ENCODE results near the gene ESPN.

Gene ESPN

GRCh38 chr1:6501279-6501813 lies 76.8 kb downstream of the ESPN start:
- DNase-seq: no peak

DNA sequence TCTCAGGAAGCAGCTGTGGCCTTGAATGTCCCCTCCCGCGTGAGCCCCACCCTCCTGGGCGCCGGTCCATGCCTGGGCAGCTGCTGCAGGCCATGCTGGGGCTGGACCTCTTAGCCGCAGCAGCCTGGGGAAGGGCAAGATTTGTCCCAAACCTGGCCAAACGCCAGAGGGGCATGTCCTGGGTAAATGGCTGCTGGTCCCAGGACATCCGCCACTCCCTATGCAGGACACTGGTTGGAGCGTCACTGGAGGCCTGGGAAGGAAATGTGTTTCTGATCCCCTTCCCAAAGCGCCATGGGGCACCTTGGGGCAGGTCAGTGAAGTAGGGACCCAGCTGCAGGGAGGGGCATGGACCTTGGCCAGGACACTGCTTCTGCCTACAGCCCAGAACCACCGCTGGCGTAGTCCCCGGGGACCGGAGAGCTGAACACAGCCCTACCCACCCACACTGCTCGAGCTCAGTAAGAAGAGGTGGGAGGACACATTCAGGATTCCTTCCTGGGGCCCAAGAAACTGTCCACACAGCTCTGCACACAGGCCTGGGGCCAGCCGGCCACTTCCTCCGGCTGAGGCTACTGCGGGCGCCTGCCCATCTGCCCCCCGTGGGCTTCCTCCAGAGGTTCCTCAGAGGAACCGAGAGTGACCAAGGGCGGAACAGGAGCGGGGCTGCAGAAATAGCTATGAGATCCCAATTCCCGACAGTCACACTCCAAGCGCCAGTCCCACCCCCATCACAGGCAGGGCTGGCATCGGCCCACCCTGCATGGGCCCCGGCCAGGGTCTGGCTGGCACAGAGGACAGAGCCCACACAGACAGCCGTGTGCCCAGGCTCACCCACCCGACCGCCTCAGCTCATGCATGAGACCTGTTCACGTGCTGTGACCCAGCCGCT lies 77.7 kb downstream of the ESPN start:
- no peak for DNase-seq

- no peak for DNase-seq
Measured at GRCh38 chr1:6503884-6504602, 79.5 kb downstream of the ESPN start.

DNA sequence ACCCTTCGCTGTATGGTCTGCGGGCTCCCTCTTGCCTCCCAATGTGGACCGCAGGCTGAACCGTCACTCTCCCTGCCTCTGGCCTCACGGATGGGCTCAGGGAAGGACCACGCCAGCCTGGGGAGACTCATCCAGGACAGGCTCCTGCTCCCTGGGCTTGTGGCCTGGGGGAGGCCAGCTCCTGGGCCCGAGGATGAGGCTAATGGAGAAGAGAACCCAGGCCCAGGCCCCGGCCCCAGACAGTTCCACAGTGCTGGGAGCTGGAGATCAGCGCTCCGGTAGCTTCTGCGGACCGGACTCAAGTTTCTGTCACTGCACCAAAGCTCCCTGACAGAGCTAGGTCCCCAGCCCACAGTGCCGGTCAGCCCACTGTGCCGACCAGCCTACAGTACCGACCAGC lies 80.3 kb downstream of the ESPN start:
- DNase-seq: no peak

DNA sequence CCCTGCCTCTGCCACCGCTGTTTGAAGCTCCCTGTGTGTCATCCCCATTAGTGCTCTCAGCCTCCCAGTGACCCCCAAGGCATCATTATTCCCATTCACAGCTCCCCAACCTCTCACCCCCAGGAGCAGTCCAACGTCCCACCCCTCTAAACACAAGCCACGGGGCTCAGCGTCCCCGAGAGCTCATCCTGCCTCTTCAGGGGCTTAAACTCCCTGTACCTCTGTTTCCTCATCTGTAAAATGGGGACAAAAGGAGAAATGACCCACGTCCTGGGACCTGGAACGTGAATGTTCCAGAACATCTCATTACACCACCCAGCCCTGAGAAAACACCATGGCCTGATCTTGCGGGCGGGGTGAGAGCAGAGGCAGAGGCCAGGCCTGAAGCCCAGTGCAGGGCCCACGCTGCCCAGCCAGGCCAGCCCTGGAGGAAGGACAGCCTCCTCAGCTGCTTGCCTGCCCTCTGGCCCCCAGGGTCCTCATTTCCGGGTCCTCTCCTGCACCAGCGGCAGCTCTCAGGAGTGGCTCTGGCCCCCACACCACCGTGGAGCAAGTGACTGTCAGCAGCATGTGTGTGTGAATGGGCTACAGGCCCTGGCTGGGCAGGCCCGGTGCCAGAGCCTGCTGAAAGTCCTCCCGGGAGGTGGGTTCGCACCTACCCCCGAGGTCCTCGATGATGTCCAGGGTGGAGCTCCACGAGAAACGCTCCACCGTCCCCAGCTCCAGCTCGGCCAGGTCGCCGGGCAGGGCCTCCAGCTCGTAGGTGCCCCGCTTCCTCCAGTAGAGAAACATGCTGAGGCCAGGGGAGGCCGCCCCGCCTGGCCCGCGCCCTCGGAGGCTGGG lies 81.0 kb downstream of the ESPN start:
- DNase-seq: no peak

DNA sequence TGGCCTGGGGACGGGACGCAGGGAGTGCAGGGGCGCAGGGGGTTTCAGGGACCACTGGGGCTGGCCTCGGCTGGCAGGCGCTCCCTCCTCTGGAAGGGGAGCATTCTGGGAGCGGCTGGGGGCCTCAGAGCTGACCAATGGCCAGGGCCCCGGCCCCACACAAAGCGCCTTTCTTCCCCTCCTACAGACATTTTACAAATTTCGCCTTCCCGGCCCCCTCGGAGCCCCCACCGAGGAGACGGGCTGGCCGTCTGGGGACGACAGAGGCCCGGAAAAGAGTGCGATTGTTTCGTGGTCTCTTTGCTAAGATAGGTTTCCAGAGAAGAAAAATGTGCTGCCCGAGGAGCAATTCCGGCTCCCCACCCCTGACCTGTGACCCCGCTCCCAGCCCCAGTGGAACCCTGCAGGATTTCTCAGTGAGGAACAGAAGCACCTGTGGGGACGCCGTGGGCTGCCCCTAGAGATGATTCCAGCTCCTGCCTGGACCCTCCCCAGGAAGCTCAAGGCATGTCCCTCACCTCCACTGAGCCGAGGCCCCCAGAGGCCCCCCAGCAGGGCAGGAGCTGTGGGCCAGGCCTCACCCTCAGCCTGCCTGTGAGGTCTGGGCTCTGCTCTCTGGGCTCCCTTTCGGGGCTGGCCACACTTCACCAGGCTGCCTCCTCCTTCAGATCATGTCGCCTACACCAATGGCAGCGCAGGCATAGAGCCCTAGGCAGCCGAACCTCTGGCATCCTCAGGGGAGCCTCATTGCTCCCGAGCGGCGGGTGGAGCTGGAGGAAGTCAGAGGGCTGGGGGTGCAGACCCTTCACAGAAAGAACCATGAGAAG lies 81.8 kb downstream of the ESPN start:
- no peak for DNase-seq

DNA sequence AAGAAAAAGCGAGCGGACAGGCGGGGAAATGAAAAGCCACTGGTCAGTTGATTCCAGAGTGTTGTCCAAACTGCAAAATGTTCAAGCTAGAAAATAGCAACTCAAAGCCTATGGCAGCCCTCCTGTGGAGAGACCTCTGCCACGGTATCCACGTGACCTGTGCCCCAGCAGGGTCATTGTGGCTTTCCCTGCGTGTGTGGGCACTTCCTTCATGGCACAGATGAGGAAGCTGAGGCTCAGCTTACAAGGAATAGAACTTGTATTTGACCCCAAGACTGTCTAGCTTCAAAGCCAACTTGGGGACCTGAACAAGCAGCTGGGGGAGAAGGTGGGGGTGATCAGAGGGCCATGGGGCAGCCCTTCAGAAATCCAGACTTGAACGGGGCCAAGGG lies 82.5 kb downstream of the ESPN start:
- DNase-seq: no peak

- no peak for DNase-seq
Measured at GRCh38 chr1:6507461-6507911, 82.9 kb downstream of the ESPN start.

DNA sequence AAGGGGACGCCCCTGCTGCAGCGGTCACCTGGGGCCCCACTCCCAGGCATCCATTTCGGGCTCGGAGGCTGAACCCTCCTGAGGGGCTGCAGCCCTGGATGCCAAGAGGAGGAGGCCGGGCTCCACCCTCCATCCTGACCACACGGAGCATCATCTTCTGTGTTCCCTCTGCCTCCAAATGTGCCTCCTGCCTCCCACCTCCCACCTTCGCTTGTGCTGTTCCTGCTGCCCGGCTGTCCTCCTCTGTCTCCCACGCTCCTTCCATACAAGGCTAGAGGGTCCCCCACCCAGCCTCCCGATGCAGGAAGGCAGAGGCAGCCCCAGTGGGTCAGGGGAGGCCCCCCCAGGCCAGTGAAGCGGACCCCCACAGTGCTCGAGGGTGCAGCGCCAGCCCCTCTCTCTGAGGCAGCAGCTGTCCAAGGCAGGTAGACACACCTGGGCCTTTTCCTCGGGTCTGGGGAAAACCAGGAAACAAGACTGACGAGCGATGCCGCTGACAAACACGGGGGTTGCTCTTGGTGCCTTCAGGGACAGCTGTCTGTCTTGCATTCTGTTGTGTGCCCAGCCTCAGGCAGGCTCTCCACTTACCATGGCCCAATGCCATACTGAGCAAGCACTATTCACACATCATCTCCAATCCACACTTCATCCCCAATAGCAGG lies 83.7 kb downstream of the ESPN start:
- no peak for DNase-seq

- no peak for DNase-seq
Measured at GRCh38 chr1:6508816-6509189, 84.2 kb downstream of the ESPN start.

DNA sequence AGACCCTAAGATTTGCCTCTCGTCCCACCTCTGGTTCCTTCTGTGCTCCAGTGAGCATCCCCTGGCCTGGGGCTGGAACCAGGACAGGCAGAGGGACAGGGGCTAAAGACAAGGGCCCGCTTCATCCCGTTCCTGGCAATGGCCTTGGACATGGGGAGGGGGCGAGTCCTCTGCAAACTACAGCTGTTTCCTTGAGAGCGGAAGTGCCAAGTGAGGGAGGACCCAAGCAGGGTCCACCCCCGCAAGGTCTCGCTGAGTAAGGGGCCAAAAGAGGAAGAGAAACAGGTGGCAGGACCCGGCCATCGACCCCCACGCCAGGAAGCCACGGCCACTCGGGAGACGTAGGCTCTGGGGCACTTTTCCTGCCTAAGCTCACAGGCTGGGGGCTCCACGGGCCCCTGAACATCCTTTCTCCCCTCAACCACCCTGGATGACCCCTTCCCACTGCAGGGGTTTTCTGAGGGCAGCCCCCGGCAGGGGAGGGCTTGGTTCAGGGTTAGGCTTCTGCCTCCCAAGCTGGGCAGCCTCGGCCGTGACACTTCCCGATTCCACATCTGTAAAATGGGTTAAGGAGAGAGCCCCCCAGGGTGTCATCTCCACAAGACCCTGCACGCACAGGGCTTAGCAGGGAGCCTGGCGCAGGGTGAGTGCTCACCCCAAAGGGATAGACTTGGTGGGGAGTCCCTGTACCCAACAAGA lies 84.8 kb downstream of the ESPN start:
- DNase-seq: peak in 1 of 2 donors; percentile 55

DNA sequence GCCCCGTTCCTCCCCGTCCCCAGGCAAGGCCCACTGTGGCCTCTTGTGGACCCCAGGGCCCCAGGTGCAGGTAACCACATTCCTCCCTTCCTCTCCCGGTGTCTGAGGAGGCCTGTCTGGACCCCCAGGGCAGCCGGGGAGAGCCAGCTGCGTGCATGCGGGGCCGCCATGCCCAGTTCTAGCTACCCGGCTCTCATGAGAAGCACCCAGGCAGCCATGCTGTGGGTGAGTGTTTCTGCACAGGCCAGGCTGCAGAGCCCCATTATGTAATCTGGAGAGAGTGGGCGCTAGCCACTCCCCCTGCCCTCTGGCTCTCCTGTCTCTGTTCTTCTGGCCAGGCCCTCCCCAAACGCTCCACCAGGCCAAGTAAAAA lies 85.3 kb downstream of the ESPN start:
- no peak for DNase-seq

DNA sequence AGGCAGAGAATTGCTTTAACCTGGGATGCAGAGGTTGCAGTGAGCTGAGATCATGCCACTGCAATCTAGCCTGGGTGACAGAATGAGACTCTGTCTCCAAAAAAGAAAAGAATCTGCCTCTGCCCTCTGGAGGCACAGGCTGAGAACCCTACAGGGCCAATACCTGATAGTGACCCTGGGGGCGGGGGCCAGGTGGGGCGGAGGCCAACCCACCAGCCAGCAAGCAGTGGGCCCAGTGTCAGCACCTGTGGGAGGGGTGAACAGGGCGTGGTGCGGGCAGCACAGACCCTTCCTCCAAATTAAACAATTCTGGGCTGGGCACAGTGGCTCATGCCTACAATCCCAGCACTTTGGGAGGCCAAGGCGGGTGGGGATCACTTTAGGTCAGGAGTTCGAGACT lies 85.9 kb downstream of the ESPN start:
- DNase-seq: no peak
